Ishikawa (cell line): ENCODE results near the gene THSD7A.

Source experiments
- CEBPB ChIP-seq: IDR thresholded peaks from 2 replicates; pipeline ENCODE4 v1.6.1; 2012
- CREB1 ChIP-seq: IDR thresholded peaks from 2 replicates; pipeline ENCODE4 v1.6.1; 2012; ENCODE audit warnings: low read depth
- EGR1 ChIP-seq: IDR thresholded peaks from 2 replicates; pipeline ENCODE4 v1.6.1; 2012
- EP300 ChIP-seq: IDR thresholded peaks from 2 replicates; pipeline ENCODE4 v1.6.1; 2012; ENCODE audit warnings: borderline replicate concordance
- FOXM1 ChIP-seq: IDR thresholded peaks from 2 replicates; pipeline ENCODE4 v1.6.1; 2012; ENCODE audit warnings: low read depth, borderline replicate concordance
- NFIC ChIP-seq: IDR thresholded peaks from 2 replicates; pipeline ENCODE4 v1.6.1; 2012
- RAD21 ChIP-seq: IDR thresholded peaks from 2 replicates; pipeline ENCODE4 v1.6.1; 2012; ENCODE audit warnings: low read depth
- REST ChIP-seq: IDR thresholded peaks from 2 replicates; pipeline ENCODE4 v1.6.1; 2012; ENCODE audit warnings: low read depth, mild to moderate bottlenecking
- TAF1 ChIP-seq: IDR thresholded peaks from 2 replicates; pipeline ENCODE4 v1.6.1; 2012; ENCODE audit warnings: low read depth, mild to moderate bottlenecking
- TCF12 ChIP-seq: IDR thresholded peaks from 2 replicates; pipeline ENCODE4 v1.6.1; 2012; ENCODE audit warnings: low read depth
- TEAD4 ChIP-seq: IDR thresholded peaks from 2 replicates; pipeline ENCODE4 v1.6.1; 2012
- USF1 ChIP-seq: IDR thresholded peaks from 2 replicates; pipeline ENCODE4 v1.6.1; 2012
- YY1 ChIP-seq: IDR thresholded peaks from 2 replicates; pipeline ENCODE4 v1.6.1; 2012; ENCODE audit warnings: low read depth
- ZBTB7A ChIP-seq: IDR thresholded peaks from 2 replicates; pipeline ENCODE4 v1.6.1; 2012; ENCODE audit warnings: low read depth
- TF ChIP-seq, protein P1 (sequence below): IDR thresholded peaks from 2 replicates; pipeline ENCODE4 v1.6.1; 2012

Gene THSD7A

GRCh38 chr7:11410656-11411644, 421.0 kb downstream of the THSD7A start:
- no peak for TF ChIP-seq YY1
- TF ChIP-seq CEBPB, result no peak
- no peak for TF ChIP-seq REST
- TF ChIP-seq TCF12, result no peak
- TF ChIP-seq EGR1, result no peak
- no peak for TF ChIP-seq RAD21
- TF ChIP-seq ZBTB7A, result no peak
- no peak for TF ChIP-seq USF1
- TF ChIP-seq CREB1, result no peak

DNA sequence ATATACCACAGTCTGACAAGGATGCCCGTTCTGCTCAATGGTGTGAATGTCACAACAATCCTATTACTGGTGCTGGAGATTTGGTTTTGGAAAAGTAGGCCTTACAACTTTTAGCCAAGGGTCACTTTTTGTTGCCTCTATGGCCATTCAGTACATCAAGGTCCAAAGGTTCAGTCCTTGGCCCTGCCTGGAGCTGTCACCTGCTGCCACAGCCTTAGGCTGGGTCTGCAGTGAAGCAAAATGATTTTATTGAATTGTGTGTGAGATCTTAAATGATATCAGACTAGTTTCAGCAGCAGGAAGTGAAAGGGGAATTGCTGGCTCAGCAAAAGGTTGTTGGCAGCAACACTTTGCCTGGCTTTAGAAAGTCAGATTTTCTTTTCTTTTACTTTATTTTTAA, 427.6 kb downstream of the THSD7A start:
- TF ChIP-seq CEBPB (no peak), USF1 (no peak), ZBTB7A (no peak), EP300 (no peak), TEAD4 (no peak), REST (no peak), TCF12 (no peak), TAF1 (no peak), FOXM1 (no peak), CREB1 (no peak), EGR1 (no peak), RAD21 (no peak), YY1 (no peak), NFIC (no peak)
- TF ChIP-seq, protein P1, sequence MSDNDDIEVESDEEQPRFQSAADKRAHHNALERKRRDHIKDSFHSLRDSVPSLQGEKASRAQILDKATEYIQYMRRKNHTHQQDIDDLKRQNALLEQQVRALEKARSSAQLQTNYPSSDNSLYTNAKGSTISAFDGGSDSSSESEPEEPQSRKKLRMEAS, result no peak

- TF ChIP-seq CREB1 (no peak), YY1 (no peak), EGR1 (no peak), TAF1 (no peak), CEBPB (no peak), TEAD4 (no peak), FOXM1 (no peak), REST (no peak), EP300 (no peak), NFIC (no peak), TCF12 (no peak), USF1 (no peak), ZBTB7A (no peak), RAD21 (no peak)
- TF ChIP-seq, protein P1, result no peak
Measured at GRCh38 chr7:11403781-11404180, 428.2 kb downstream of the THSD7A start.

DNA sequence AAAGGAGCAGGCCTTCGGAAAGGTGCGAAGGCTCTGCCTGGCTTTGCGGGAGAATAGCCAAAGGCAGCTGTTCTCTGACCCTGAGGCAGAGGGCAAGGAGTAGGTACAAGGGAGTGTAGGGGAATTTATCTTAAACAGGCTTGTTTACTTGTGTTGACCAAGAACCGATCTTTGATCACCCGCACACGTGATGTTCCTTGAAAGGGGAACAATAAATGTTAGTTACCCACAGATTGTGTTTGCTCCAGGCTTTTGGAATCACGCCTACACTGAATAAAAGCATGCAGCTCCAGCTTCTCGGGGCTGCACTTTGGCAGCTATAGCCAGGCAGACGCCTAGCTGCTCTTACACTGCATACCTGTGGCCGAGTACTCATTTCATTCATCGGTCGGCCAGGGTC, 437.6 kb downstream of the THSD7A start:
- TF ChIP-seq EGR1 (no peak), CEBPB (no peak), ZBTB7A (no peak), EP300 (no peak), RAD21 (no peak), CREB1 (no peak), REST (no peak), NFIC (no peak), TAF1 (no peak), USF1 (no peak), TEAD4 (no peak), YY1 (no peak), FOXM1 (no peak), TCF12 (no peak)
- TF ChIP-seq, protein P1, result no peak
